Thyroid gland (tissue), 4 donors: Measurements from ENCODE around the gene MYO1E.

Experiments
- CTCF ChIP-seq, 6 experiments: fragments of 200-600 bp in 3 of 6; fragments of 450-650 bp in 3 of 6; sonication (generic) in 3 of 6; IDR thresholded peaks; one replicate each; pipeline ENCODE4 v1.5.1; 2016 to 2019; ENCODE audit warnings: antibody characterized with exemption in 6 of 6, mild to moderate bottlenecking in 2 of 6, inconsistent platforms in 1 of 6, moderate library complexity in 1 of 6
- POLR2A ChIP-seq, 2 donors: fragments of 450-650 bp; IDR thresholded peaks; one replicate each; pipeline ENCODE4 v1.6.1; 2017; ENCODE audit warnings: antibody characterized with exemption in 2 of 2, mild to moderate bottlenecking in 2 of 2, moderate library complexity in 1 of 2

- TF ChIP-seq CTCF (IDR thresholded peaks at IDR 0.05) (no peak), POLR2A (IDR thresholded peaks at IDR 0.05) (no peak)
Measured at GRCh38 chr15:59203008-59203407, 169.7 kb downstream of the MYO1E start.
